ENCODE data around the gene PILRA.

Gene PILRA

GRCh38 chr7:100413889-100414288 lies 40.6 kb downstream of the PILRA start:
- DNase-seq = no peak

GRCh38 chr7:100415448-100415847 lies 42.2 kb downstream of the PILRA start:
- DNase-seq = no peak

- no peak for DNase-seq
Observed at GRCh38 chr7:100418930-100419659, 45.8 kb downstream of the PILRA start.

- no peak for DNase-seq
Observed at GRCh38 chr7:100419660-100420226, 46.5 kb downstream of the PILRA start.

- no peak for DNase-seq
Observed at GRCh38 chr7:100423315-100423714, 50.0 kb downstream of the PILRA start.

- DNase-seq = no peak
Observed at GRCh38 chr7:100425347-100425746, 52.1 kb downstream of the PILRA start.

- no peak for DNase-seq
Observed at GRCh38 chr7:100426516-100426915, 53.2 kb downstream of the PILRA start.

GRCh38 chr7:100427762-100428198 lies 54.5 kb downstream of the PILRA start:
- no peak for DNase-seq

- DNase-seq = peak; percentile 92
Observed at GRCh38 chr7:100428199-100428966, 55.1 kb downstream of the PILRA start, which contains the start of gene ZCWPW1. Gene ZCWPW1 (minus strand): TSS chr7:100428703. CDS start chr7:100420649, 8,054 bp downstream.

GRCh38 chr7:100428967-100429636 lies 55.8 kb downstream of the PILRA start:
- peak; percentile 99 for DNase-seq

- DNase-seq = peak; percentile 94
Observed at GRCh38 chr7:100429637-100430492, 56.6 kb downstream of the PILRA start, which contains the start of gene MEPCE. Gene MEPCE (plus strand): TSS chr7:100429831. CDS start chr7:100430019, 188 bp downstream.

- DNase-seq = no peak
Observed at GRCh38 chr7:100430493-100431285, 57.4 kb downstream of the PILRA start.

- DNase-seq = no peak
Observed at GRCh38 chr7:100431286-100431735, 58.0 kb downstream of the PILRA start.

GRCh38 chr7:100432053-100432452 lies 58.8 kb downstream of the PILRA start:
- no peak for DNase-seq

- no peak for DNase-seq
Observed at GRCh38 chr7:100432621-100433275, 59.5 kb downstream of the PILRA start.

GRCh38 chr7:100433276-100433591 lies 59.9 kb downstream of the PILRA start:
- no peak for DNase-seq

- DNase-seq = no peak
Observed at GRCh38 chr7:100433592-100434296, 60.5 kb downstream of the PILRA start.

GRCh38 chr7:100434297-100435144 lies 61.2 kb downstream of the PILRA start:
- DNase-seq = no peak

Data from NCI-H1694 (cell line).